ENCODE results near the gene TIPIN. TPM values are rescaled to one million over a fixed set of nuclear protein-coding genes. Genes with fewer than 3 reads are reported as not detected.
"Not testable (repeated sequence)": the region's sequence is repeated elsewhere in the genome, so short reads cannot be mapped to it uniquely, and the experiment has no call there.

TIPIN gene
- total RNA-seq, 1 donor from 2014 or later: 10.8 TPM

GRCh38 chr15:66400351-66400774 lies 43.9 kb upstream of the TIPIN start:
- POLR2A ChIA-PET: no interaction called here
- intact Hi-C loops (cut with micrococcal nuclease): no loop called here
- TF ChIP-seq, protein P1, sequence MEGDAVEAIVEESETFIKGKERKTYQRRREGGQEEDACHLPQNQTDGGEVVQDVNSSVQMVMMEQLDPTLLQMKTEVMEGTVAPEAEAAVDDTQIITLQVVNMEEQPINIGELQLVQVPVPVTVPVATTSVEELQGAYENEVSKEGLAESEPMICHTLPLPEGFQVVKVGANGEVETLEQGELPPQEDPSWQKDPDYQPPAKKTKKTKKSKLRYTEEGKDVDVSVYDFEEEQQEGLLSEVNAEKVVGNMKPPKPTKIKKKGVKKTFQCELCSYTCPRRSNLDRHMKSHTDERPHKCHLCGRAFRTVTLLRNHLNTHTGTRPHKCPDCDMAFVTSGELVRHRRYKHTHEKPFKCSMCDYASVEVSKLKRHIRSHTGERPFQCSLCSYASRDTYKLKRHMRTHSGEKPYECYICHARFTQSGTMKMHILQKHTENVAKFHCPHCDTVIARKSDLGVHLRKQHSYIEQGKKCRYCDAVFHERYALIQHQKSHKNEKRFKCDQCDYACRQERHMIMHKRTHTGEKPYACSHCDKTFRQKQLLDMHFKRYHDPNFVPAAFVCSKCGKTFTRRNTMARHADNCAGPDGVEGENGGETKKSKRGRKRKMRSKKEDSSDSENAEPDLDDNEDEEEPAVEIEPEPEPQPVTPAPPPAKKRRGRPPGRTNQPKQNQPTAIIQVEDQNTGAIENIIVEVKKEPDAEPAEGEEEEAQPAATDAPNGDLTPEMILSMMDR (IDR thresholded peaks at IDR 0.05): no peak
- H3K9me3 Mint-ChIP-seq: no peaks in the 10 kb centered on the region
- H3K36me3 Mint-ChIP-seq (ENCODE audit: low read depth): peaks cover 22% of the 10 kb centered on the region
- H3K4me1 Mint-ChIP-seq: peaks cover 54% of the 10 kb centered on the region
- H3K4me3 Mint-ChIP-seq: no peak overlapping the region
- no peak for ATAC-seq (ENCODE audit: low read depth)
- no peaks in the 10 kb centered on the region for H3K27me3 Mint-ChIP-seq
- no peak for DNase-seq
- CTCF ChIA-PET: no interaction called here
- H3K27ac Mint-ChIP-seq: peak overlapping the region; percentile 0

DNA sequence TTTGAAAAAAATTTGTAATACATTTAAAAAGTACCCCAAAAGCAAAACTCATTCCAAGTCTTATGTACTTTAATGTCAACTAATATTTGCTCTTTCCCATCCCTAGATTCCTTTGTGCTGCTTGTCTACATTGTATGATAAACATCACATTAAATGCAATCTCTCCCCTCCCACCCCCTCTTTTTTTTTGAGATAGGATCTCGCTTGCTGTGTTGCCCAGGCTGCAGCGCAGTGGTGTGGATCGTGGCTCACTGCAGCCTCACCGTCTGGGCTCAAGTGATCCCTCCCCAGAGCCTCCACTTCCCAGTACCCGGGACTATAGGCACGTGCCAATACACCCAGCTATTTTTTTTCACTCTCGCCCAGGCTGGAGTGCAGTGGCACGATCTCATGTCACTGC lies 42.8 kb upstream of the TIPIN start:
- intact Hi-C loops (cut with micrococcal nuclease): no loop called here
- Mint-ChIP-seq H3K27ac (no peak overlapping the region), H3K4me1 (peaks cover 52% of the 10 kb centered on the region), H3K36me3 (ENCODE audit: low read depth) (peaks cover 24% of the 10 kb centered on the region), H3K9me3 (no peaks in the 10 kb centered on the region), H3K4me3 (no peak overlapping the region), H3K27me3 (no peaks in the 10 kb centered on the region)
- CTCF ChIA-PET: no interaction called here
- TF ChIP-seq, protein P1 (IDR thresholded peaks at IDR 0.05): no peak
- ATAC-seq (ENCODE audit: low read depth): no peak
- DNase-seq: no peak
- POLR2A ChIA-PET: no interaction called here

DNA sequence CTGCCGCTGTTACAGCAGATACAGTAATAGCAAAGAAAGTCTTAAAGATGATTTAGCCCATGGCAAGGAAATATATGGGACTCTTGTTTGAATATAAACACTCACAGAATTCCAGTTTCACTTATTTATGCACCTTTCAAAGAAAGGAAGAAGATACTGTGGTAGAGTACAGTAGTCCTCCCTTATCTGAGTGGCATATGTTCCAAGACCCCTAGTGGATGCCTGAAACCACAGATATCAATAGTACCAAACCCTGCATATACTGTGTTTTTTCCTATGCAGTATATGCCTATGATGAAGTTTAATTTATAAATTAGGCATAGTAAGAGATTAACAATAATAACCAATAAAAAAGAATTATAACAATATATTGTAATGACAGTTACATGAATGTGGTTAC lies 38.4 kb upstream of the TIPIN start:
- ChIA-PET POLR2A (no interaction called here), CTCF (no interaction called here)
- H3K27ac Mint-ChIP-seq: no peak overlapping the region
- intact Hi-C loops (cut with micrococcal nuclease): no loop called here
- no peak for DNase-seq
- H3K4me1 Mint-ChIP-seq: peaks cover 49% of the 10 kb centered on the region
- no peaks in the 10 kb centered on the region for H3K27me3 Mint-ChIP-seq
- no peak overlapping the region for H3K4me3 Mint-ChIP-seq
- TF ChIP-seq, protein P1 (IDR thresholded peaks at IDR 0.05): no peak
- no peaks in the 10 kb centered on the region for H3K9me3 Mint-ChIP-seq
- no peak for ATAC-seq (ENCODE audit: low read depth)
- H3K36me3 Mint-ChIP-seq (ENCODE audit: low read depth): peaks cover 35% of the 10 kb centered on the region

DNA sequence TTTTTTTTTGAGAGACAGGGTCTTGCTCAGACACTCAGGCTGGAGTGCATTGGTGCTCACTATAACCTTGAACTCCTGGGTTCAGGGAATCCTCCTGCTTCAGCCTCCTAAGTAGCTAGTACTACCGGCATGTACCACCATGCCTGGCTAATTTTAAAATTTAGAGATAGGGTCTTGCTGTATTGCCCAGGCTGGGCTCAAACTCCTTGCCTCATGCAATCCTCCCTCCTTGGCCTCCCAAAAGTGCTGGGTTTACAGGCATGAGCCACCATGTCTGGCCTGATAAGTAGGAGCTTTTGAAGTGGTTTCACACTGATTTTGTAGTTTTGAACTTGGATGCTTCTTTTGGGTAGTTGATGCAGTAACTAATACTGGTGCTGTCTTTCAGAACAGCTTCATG lies 38.0 kb upstream of the TIPIN start:
- no peak for ATAC-seq (ENCODE audit: low read depth)
- no peak for DNase-seq
- POLR2A ChIA-PET: no interaction called here
- Mint-ChIP-seq H3K27ac (no peak overlapping the region), H3K36me3 (ENCODE audit: low read depth) (peaks cover 35% of the 10 kb centered on the region), H3K9me3 (no peaks in the 10 kb centered on the region), H3K27me3 (no peaks in the 10 kb centered on the region), H3K4me3 (no peak overlapping the region), H3K4me1 (peaks cover 53% of the 10 kb centered on the region)
- TF ChIP-seq, protein P1 (IDR thresholded peaks at IDR 0.05): no peak
- CTCF ChIA-PET: no interaction called here
- intact Hi-C loops (cut with micrococcal nuclease): no loop called here

DNA sequence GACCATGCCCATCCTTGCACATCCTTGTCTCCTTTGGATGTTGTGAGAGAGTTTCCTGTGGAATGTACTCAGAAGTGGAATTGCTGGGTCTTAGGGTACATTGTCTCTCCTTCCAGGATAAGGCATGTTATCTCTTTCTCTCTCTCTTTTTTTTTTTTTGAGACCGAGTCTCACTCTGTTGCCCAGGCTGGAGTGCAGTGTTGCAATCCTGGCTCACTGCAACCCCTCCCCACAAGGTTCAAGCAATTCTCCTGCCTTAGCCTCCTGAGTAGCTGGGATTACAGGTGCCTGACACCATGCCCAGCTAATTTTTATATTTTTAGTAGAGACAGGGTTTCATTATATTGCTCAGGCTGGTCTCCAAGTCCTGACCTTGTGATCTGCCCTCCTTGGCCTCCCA lies 36.6 kb upstream of the TIPIN start:
- ATAC-seq (ENCODE audit: low read depth); DNase-seq; H3K27me3 Mint-ChIP-seq; intact Hi-C loops (cut with micrococcal nuclease); H3K27ac Mint-ChIP-seq; H3K4me3 Mint-ChIP-seq; H3K9me3 Mint-ChIP-seq; CTCF ChIA-PET: not testable (repeated sequence)
- Mint-ChIP-seq H3K36me3 (ENCODE audit: low read depth) (peaks cover 25% of the 10 kb centered on the region), H3K4me1 (peaks cover 62% of the 10 kb centered on the region)
- POLR2A ChIA-PET: interaction anchor here (0.7 kb wide), 1 partner anchor 1121 kb away, joined by 4 read pairs; no protein-coding TSS in a partner anchor

DNA sequence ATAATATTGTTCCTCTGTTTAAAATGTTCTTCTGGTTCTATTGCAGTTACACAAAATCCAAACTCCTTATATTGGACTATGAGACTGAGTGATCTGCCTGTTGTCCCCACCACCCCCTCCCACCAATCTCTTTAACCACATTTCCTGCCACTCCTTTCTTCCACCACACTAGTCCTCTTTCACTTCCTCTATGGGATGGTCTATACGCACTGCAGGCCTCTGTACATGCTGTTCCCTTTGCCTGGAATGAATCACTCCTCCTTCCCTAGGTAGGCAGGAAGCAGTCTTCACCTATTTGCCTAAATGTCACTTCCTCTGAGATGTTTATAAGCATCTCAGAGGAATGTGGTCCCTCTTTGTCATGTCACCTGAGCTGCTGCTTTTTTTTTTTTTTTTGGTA lies 34.2 kb upstream of the TIPIN start:
- DNase-seq (no peak), ATAC-seq (ENCODE audit: low read depth) (peak; percentile 17)
- peaks cover 18% of the 10 kb centered on the region for H3K36me3 Mint-ChIP-seq (ENCODE audit: low read depth)
- no peaks in the 10 kb centered on the region for H3K9me3 Mint-ChIP-seq
- CTCF ChIA-PET: interaction anchor here (1.9 kb wide), 1 partner anchor 108 kb away, joined by 11 read pairs; the partner anchor contains the start of gene SNAPC5
- peaks cover 73% of the 10 kb centered on the region for H3K4me1 Mint-ChIP-seq
- peak overlapping the region; percentile 84 for H3K27ac Mint-ChIP-seq
- POLR2A ChIA-PET: interaction anchor here (0.6 to 1.6 kb wide), 2 partner anchors 34 to 82 kb away, joined by 6 to 8 read pairs; no protein-coding TSS in a partner anchor
- intact Hi-C loops (cut with micrococcal nuclease): loop anchor here (1.0 kb wide), 1 partner anchor 34 kb away; the partner anchor contains the start of gene TIPIN
- TF ChIP-seq, protein P1 (IDR thresholded peaks at IDR 0.05): no peak
- H3K4me3 Mint-ChIP-seq: peak overlapping the region; percentile 61
- no peaks in the 10 kb centered on the region for H3K27me3 Mint-ChIP-seq
